HG03159 (cell line): Measurements from ENCODE around the gene GABPB1.

Experiments used
- ATAC-seq: cut with Tn5 transposase; IDR thresholded peaks from one replicate; pipeline ENCODE4 v1.9.1; 2021; ENCODE audit warnings: mild to moderate bottlenecking, moderate library complexity; ENCODE audit not compliant: unreplicated experiment

Gene GABPB1

GRCh38 chr15:50345298-50345697 lies 9.7 kb downstream of the GABPB1 start:
- no peak for ATAC-seq

DNA sequence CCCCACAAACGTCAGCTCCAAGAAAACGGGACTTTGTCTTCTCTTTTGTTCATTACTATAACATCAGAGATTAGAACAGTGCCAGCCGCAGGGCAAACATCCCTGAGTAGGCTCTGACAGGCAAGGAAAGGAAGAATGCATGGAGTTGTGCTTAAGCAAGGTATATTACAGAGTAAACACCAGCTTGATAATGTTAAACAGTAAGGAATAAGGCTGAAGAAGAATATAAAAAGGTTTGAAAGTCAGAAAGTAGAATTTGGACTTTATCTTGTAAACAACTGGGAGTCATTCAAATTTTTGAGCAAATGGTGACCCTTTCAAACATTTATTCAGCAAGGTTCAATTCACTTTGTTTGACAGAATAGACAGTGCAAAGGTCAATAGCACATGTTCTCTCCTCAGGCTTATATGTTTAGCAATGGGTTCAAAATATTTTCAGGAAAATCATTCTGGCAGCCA lies 11.0 kb downstream of the GABPB1 start:
- ATAC-seq: no peak

DNA sequence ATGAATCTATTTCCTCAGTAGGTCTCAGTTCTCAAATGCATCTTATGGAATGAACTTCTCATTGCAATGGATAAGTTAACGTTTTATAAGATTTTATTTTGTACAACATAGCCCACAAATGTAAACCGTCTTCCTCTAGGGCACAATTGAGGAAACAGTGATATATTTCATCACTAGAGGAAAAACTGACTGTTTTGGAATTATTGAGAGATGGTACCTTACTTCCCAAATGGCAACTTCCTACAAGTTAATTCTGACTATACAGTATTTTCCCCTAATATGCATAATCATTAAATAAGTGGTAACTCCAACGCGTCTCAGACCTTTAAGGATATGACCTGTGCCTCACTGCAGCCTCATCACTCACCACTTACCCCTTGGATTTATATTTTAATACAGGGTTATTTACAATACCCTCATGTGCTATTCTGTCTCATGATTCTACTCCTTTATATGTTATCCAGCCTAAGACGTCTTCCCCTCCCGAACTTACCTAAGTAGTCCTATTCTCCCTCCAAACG lies 13.3 kb downstream of the GABPB1 start:
- ATAC-seq: no peak

GRCh38 chr15:50340416-50340815 lies 14.6 kb downstream of the GABPB1 start:
- ATAC-seq: no peak

DNA sequence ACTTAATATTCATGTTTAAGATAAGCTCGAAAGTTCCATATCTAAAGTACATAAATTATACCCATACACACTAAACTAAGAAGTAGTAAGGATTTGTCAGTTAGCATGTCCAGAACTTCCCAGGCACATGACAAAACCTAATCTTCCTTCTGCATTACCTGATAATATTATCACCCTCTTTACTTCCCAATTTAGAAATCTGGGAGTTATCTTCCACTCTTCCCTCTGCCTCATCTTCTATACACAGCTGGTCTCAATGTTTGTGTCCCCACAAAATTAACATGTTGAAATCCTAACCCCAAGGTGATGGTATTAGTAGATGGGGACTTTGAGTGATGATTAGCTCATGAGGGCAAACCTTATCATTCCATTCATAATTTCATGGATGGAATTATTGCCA lies 15.3 kb downstream of the GABPB1 start:
- no peak for ATAC-seq

GRCh38 chr15:50335251-50335650 lies 19.7 kb downstream of the GABPB1 start:
- ATAC-seq: no peak

GRCh38 chr15:50333229-50333628 lies 21.8 kb downstream of the GABPB1 start:
- ATAC-seq: no peak

- no peak for ATAC-seq
These were observed 24.1 kb downstream of the GABPB1 start for GRCh38 chr15:50330921-50331320.

DNA sequence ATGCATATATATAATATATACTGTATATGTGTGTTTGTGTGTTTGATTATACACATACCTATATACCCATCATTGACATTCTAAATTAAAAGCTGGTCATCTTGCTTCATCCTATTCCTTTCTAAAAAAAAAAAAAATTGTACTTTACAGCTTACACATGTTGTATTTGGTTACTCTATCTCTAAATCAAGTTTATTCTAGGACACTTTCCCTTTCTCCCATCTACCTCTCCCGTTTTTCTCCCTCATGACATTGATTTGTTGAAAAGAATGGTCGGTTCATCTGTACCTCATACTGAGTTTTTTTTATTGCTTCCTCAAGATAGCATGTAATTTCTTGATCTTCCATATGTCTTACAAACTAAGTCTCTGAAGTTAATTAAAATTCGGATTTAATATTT lies 26.9 kb downstream of the GABPB1 start:
- no peak for ATAC-seq

DNA sequence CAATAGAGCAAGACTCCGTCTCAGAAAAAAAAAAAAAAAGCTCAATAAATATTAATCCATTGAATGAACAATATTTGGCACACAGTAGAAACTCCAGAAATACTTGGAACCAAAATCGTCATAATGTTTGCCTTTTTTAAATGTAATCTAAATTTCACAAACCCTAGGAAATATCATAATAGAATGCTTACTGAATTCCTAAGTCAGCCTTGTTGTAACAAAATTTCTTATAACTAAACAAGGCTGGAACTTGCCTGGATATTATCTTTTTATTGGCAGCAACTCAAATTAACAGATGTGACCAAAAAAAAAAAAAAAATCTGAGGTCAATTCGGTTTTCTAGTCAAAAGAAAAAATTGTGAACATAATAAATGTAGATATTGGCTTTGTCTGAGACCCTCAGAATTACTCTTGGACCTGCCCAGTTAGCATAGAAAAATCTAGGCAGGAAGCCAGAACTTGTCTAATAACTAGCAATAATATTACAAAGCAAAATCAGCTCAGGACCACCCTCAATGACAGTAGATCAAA lies 33.3 kb downstream of the GABPB1 start:
- no peak for ATAC-seq

- no peak for ATAC-seq
These were observed 34.5 kb downstream of the GABPB1 start for GRCh38 chr15:50320504-50320903.

DNA sequence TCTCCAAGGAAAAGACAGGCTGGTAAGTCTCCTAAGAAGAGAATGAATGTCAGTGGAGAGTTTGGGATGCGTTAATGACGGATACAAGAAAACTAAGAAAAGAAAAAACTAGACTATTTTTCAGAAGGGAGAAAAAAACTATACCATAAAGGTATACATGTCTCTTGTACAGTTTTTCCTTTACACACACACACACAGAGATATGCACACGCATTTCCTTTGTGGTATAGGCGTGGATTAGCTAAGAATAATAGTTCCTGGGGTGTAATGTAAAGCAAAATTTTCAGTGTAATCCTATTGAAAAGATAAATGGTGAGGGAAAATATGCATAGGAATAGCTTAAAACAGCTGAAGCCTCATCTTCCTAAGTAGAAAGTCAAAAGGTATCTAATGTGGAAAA lies 36.3 kb downstream of the GABPB1 start:
- ATAC-seq: no peak

- ATAC-seq: no peak
These were observed 39.0 kb downstream of the GABPB1 start for GRCh38 chr15:50315814-50316630.

DNA sequence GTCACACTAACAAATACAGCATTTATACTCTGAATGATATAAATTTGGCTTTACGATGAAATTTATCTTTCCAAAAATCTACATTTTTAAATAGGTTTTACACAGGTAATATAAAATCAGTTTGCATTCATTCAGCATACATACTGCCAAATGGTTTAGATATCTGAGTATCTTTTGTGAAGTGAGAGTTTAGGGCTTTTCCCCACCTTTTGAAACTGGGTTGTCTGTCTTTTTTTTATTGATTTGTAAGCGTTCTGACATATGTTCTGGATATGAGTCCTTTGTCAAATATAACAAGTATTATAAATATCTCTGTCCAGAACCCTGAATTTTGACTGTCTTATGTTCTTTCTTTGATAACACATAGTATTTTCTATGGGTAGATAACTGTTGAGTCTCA lies 42.4 kb downstream of the GABPB1 start:
- no peak for ATAC-seq

DNA sequence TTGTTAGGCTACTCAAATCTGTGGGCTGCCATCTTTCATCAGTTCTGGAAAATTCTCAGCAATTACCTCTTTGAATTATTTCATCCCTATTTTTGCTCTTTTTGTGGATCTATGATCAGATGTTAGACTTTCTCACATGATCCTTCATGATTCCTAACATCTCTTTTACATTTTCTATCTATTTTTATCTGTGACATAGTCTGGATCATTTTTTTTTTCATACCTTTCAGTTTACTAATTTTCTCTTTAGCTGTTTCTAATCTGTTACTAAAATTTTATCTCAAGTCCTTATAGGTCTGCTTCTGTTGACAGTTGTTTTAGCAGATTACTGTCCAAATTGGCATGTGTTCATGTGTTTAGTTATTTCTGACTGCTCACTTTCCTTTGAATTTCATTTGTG lies 47.2 kb downstream of the GABPB1 start:
- ATAC-seq: no peak

- ATAC-seq: no peak
These were observed 50.2 kb downstream of the GABPB1 start for GRCh38 chr15:50304836-50305235.

GRCh38 chr15:50302581-50302980 lies 52.4 kb downstream of the GABPB1 start:
- ATAC-seq: peak; percentile 58

DNA sequence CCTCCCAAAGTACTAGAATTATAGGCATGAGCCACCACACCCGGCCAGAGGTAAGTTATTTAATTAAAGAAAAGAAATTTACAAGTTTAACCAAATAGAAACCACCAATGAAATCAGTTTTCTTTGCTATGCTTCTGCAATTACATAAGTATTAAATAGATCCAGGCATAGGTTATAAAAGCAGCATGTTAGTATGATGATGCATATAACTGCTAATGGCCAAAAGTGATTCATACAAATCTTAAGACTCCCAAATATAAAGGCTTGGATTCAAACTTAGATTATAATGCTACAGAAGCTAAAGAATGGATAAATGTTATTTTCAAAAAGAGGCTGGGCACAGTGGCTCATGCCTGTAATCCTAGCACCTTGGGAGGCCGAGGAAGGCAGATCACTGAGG lies 56.7 kb downstream of the GABPB1 start:
- ATAC-seq: no peak

GRCh38 chr15:50295966-50296365 lies 59.0 kb downstream of the GABPB1 start:
- no peak for ATAC-seq

GRCh38 chr15:50289749-50290148 lies 65.2 kb downstream of the GABPB1 start:
- no peak for ATAC-seq

GRCh38 chr15:50287324-50288116 lies 67.5 kb downstream of the GABPB1 start:
- no peak for ATAC-seq

DNA sequence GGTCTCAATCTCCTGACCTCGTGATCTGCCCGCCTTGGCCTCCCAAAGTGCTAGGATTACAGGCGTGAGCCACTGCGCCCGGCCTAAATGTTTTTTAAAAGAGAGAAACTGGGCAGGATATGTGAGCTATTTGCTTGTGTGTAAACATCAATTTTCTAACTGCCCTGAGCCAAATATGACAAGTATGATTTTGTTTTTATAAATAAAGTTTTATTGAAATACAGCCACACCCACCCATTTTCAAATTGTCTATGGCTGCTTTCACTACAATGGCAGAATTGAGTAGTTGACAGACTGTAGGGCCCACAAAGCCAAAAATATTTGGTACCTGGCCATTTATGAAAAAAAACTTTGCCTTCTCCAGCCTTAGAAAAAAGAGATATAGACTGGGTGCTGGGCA lies 73.6 kb downstream of the GABPB1 start:
- ATAC-seq: no peak
